ENCODE data around the gene PCDHGB7. TPM values are rescaled to one million over a fixed set of nuclear protein-coding genes. Genes with fewer than 3 reads are reported as not detected.
"Not testable (repeated sequence)": the region's sequence is repeated elsewhere in the genome, so short reads cannot be mapped to it uniquely, and the experiment has no call there.

Gene PCDHGB7
- total RNA-seq, 1 experiment from 2014 or later, result 4.0 TPM

DNA sequence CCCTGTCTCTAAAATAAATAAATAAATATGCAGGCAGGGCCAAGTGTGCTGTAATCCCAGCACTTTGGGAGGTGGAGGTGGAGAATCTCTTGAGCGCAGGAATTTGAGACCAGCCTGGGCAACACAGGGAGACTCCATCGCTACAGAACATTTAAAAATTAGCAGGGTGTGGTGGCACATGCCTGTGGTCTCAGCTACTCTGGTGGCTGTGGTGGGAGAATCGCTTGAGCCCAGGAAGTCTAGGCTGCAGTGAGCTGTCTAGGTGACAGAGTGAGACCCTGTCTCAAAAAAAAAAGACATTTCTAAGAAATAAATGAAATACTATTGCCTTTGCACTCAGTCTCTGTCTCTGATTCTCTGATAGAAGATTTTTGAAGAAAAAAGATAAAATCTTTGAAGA, 5.9 kb upstream of the PCDHGB7 start:
- ChIA-PET POLR2A (ENCODE audit: low non-redundant PET) (no interaction called here), CTCF (no interaction called here)
- no peak overlapping the region for H3K27ac ChIP-seq (ENCODE audit: low read depth, low read length, poor library complexity, severe bottlenecking)
- no peak for DNase-seq (ENCODE audit: low spot score)
- BruUV-seq (replicated peaks), result no TSS peak
- H3K27me3 ChIP-seq (replicated peaks; ENCODE audit: insufficient read depth, low read depth, low read length, poor library complexity), result no peaks in the 10 kb centered on the region
- H3K4me1 ChIP-seq (ENCODE audit: insufficient read depth, low read length, poor library complexity, severe bottlenecking), result no peaks in the 10 kb centered on the region
- no peak for TF ChIP-seq EZH2 (IDR thresholded peaks at IDR 0.05; ENCODE audit: borderline replicate concordance, low read depth, low read length, poor library complexity, severe bottlenecking)
- TF ChIP-seq, protein P1, sequence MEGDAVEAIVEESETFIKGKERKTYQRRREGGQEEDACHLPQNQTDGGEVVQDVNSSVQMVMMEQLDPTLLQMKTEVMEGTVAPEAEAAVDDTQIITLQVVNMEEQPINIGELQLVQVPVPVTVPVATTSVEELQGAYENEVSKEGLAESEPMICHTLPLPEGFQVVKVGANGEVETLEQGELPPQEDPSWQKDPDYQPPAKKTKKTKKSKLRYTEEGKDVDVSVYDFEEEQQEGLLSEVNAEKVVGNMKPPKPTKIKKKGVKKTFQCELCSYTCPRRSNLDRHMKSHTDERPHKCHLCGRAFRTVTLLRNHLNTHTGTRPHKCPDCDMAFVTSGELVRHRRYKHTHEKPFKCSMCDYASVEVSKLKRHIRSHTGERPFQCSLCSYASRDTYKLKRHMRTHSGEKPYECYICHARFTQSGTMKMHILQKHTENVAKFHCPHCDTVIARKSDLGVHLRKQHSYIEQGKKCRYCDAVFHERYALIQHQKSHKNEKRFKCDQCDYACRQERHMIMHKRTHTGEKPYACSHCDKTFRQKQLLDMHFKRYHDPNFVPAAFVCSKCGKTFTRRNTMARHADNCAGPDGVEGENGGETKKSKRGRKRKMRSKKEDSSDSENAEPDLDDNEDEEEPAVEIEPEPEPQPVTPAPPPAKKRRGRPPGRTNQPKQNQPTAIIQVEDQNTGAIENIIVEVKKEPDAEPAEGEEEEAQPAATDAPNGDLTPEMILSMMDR (conservative IDR thresholded peaks at IDR 0.05; ENCODE audit: low read depth, low read length), result no peak
- peaks cover 51% of the 10 kb centered on the region for H3K36me3 ChIP-seq (ENCODE audit: insufficient read depth, low read length, poor library complexity, severe bottlenecking)
- H3K9me3 ChIP-seq (ENCODE audit: low read depth, low read length, poor library complexity, severe bottlenecking), result peaks cover 80% of the 10 kb centered on the region
- no peak overlapping the region for H3K4me3 ChIP-seq (ENCODE audit: low read depth, low read length, poor library complexity, severe bottlenecking)
- intact Hi-C loops (cut with micrococcal nuclease; ENCODE audit: unreplicated experiment), result no loop called here

- no peak for TF ChIP-seq EZH2 (IDR thresholded peaks at IDR 0.05; ENCODE audit: borderline replicate concordance, low read depth, low read length, poor library complexity, severe bottlenecking)
- TF ChIP-seq, protein P1 (conservative IDR thresholded peaks at IDR 0.05; ENCODE audit: low read depth, low read length), result peak; percentile 25; the same call in 1 of the 2 replicates
- ChIA-PET CTCF (no interaction called here), POLR2A (ENCODE audit: low non-redundant PET) (no interaction called here)
- Histone ChIP-seq H3K4me1 (ENCODE audit: insufficient read depth, low read length, poor library complexity, severe bottlenecking) (no peaks in the 10 kb centered on the region), H3K4me3 (ENCODE audit: low read depth, low read length, poor library complexity, severe bottlenecking) (no peak within 1 kb of the TSS), H3K27me3 (replicated peaks; ENCODE audit: insufficient read depth, low read depth, low read length, poor library complexity) (no peaks in the 10 kb centered on the region), H3K9me3 (ENCODE audit: low read depth, low read length, poor library complexity, severe bottlenecking) (peaks cover 81% of the 10 kb centered on the region), H3K36me3 (ENCODE audit: insufficient read depth, low read length, poor library complexity, severe bottlenecking) (peaks cover 38% of the 10 kb centered on the region), H3K27ac (ENCODE audit: low read depth, low read length, poor library complexity, severe bottlenecking) (no peak within 1 kb of the TSS)
- no TSS peak for BruUV-seq (replicated peaks)
- DNase-seq (ENCODE audit: low spot score), result peak; percentile 37
- intact Hi-C loops (cut with micrococcal nuclease; ENCODE audit: unreplicated experiment), result no loop called here
Observed at GRCh38 chr5:141412854-141413539, 4.5 kb upstream of the PCDHGB7 start, which contains the start of gene PCDHGA10. Gene PCDHGA10, plus strand, starts transcription at chr5:141412987. Its CDS starts 189 bp downstream, at chr5:141413176.

GRCh38 chr5:141413540-141414069, 3.9 kb upstream of the PCDHGB7 start:
- Histone ChIP-seq H3K4me3 (ENCODE audit: low read depth, low read length, poor library complexity, severe bottlenecking) (no peak overlapping the region), H3K4me1 (ENCODE audit: insufficient read depth, low read length, poor library complexity, severe bottlenecking) (no peaks in the 10 kb centered on the region), H3K27me3 (replicated peaks; ENCODE audit: insufficient read depth, low read depth, low read length, poor library complexity) (no peaks in the 10 kb centered on the region), H3K9me3 (ENCODE audit: low read depth, low read length, poor library complexity, severe bottlenecking) (peaks cover 83% of the 10 kb centered on the region), H3K36me3 (ENCODE audit: insufficient read depth, low read length, poor library complexity, severe bottlenecking) (peaks cover 37% of the 10 kb centered on the region), H3K27ac (ENCODE audit: low read depth, low read length, poor library complexity, severe bottlenecking) (no peak overlapping the region)
- no TSS peak for BruUV-seq (replicated peaks)
- POLR2A ChIA-PET (ENCODE audit: low non-redundant PET), result no interaction called here
- DNase-seq (ENCODE audit: low spot score), result no peak
- TF ChIP-seq, protein P1 (conservative IDR thresholded peaks at IDR 0.05; ENCODE audit: low read depth, low read length), result no peak
- no peak for TF ChIP-seq EZH2 (IDR thresholded peaks at IDR 0.05; ENCODE audit: borderline replicate concordance, low read depth, low read length, poor library complexity, severe bottlenecking)
- intact Hi-C loops (cut with micrococcal nuclease; ENCODE audit: unreplicated experiment), result no loop called here
- CTCF ChIA-PET, result no interaction called here

DNA sequence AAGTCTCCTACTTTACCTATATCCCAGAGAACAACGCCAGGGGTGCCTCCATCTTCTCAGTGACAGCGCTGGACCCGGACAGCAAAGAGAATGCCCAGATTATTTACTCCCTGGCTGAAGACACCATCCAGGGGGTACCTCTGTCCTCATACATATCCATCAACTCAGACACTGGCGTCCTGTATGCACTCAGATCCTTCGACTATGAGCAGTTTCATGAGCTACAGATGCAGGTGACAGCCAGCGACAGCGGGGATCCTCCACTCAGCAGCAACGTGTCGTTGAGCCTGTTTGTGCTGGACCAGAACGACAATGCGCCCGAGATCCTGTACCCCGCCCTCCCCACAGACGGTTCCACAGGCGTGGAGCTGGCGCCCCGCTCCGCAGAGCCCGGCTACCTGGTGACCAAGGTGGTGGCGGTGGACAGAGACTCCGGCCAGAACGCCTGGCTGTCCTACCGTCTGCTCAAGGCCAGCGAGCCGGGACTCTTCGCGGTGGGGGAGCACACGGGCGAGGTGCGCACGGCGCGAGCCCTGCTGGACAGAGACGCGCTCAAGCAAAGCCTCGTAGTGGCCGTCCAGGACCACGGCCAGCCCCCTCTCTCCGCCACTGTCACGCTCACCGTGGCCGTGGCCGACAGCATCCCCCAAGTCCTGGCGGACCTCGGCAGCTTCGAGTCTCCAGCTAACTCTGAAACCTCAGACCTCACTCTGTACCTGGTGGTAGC, 2.8 kb upstream of the PCDHGB7 start:
- CTCF ChIA-PET; BruUV-seq (replicated peaks): not testable (repeated sequence)
- peaks cover 82% of the 10 kb centered on the region for H3K9me3 ChIP-seq (ENCODE audit: low read depth, low read length, poor library complexity, severe bottlenecking)

GRCh38 chr5:141415275-141415618, 2.2 kb upstream of the PCDHGB7 start:
- intact Hi-C loops (cut with micrococcal nuclease; ENCODE audit: unreplicated experiment); H3K27me3 ChIP-seq (replicated peaks; ENCODE audit: insufficient read depth, low read depth, low read length, poor library complexity); DNase-seq (ENCODE audit: low spot score); H3K4me3 ChIP-seq (ENCODE audit: low read depth, low read length, poor library complexity, severe bottlenecking); POLR2A ChIA-PET (ENCODE audit: low non-redundant PET); BruUV-seq (replicated peaks); H3K4me1 ChIP-seq (ENCODE audit: insufficient read depth, low read length, poor library complexity, severe bottlenecking); H3K27ac ChIP-seq (ENCODE audit: low read depth, low read length, poor library complexity, severe bottlenecking): not testable (repeated sequence)
- peaks cover 32% of the 10 kb centered on the region for H3K36me3 ChIP-seq (ENCODE audit: insufficient read depth, low read length, poor library complexity, severe bottlenecking)
- peaks cover 82% of the 10 kb centered on the region for H3K9me3 ChIP-seq (ENCODE audit: low read depth, low read length, poor library complexity, severe bottlenecking)
- CTCF ChIA-PET, result interaction anchor here (0.7 kb wide), 1 partner anchor 146 kb away, joined by 4 read pairs; no protein-coding TSS in a partner anchor

More for the DNA sequence above, 2.8 kb upstream of the PCDHGB7 start:
- peaks cover 33% of the 10 kb centered on the region for H3K36me3 ChIP-seq (ENCODE audit: insufficient read depth, low read length, poor library complexity, severe bottlenecking)
- DNase-seq (ENCODE audit: low spot score); H3K27me3 ChIP-seq (replicated peaks; ENCODE audit: insufficient read depth, low read depth, low read length, poor library complexity); H3K4me1 ChIP-seq (ENCODE audit: insufficient read depth, low read length, poor library complexity, severe bottlenecking); POLR2A ChIA-PET (ENCODE audit: low non-redundant PET); H3K27ac ChIP-seq (ENCODE audit: low read depth, low read length, poor library complexity, severe bottlenecking); intact Hi-C loops (cut with micrococcal nuclease; ENCODE audit: unreplicated experiment); H3K4me3 ChIP-seq (ENCODE audit: low read depth, low read length, poor library complexity, severe bottlenecking): not testable (repeated sequence)

Data from A673 (cell line).